Posterior cingulate gyrus (tissue), 11 donors: ENCODE results near the gene IER3IP1.

Experiments
- DNase-seq, 10 donors: peaks; one replicate each; pipeline versions ENCODE4 v3.0.0 to v3.0.0-alpha.2; 2020 to 2021; ENCODE audit warnings: mixed read lengths in 3 of 10
- intact Hi-C: fragments of 100-400 bp; cut with DNase I; formaldehyde crosslinking; loops from one replicate; pipeline ENCODE4 v1.15.1; 2023

The IER3IP1 gene

DNA sequence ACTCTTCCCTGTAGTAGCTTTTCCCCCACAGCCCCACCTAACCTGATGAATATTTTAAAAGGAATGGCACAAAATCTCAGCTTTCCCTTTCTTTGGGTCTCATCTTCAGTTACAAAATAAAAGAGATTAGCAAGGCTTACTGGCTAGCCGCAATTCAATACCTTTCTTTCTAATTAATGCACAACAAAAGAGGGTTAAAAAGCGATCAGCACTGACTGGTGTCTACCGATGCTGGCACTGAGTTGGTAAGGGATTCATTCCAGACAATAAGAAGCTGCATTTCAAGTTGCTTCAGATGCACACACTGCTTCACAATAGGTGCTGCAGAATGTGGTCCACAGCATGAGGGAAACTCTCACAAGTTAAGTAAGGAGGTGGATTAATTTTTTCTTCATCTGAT lies 67.8 kb downstream of the IER3IP1 start:
- no peak for DNase-seq
- intact Hi-C loops = no loop called here
